Measurements from ENCODE around the gene PGC.

PGC gene

GRCh38 chr6:41697861-41698781 lies 49.1 kb downstream of the PGC start:
- DNase-seq (ENCODE audit: low spot score), result no peak

GRCh38 chr6:41696788-41697187 lies 50.4 kb downstream of the PGC start:
- DNase-seq (ENCODE audit: low spot score), result no peak

- no peak for DNase-seq (ENCODE audit: low spot score)
Observed at GRCh38 chr6:41695825-41696224, 51.4 kb downstream of the PGC start.

- no peak for DNase-seq (ENCODE audit: low spot score)
Observed at GRCh38 chr6:41694815-41695526, 52.2 kb downstream of the PGC start.

- DNase-seq (ENCODE audit: low spot score), result peak; percentile 97
Observed at GRCh38 chr6:41693281-41694240, 53.6 kb downstream of the PGC start.

GRCh38 chr6:41692730-41693129 lies 54.5 kb downstream of the PGC start:
- no peak for DNase-seq (ENCODE audit: low spot score)

GRCh38 chr6:41692080-41692675 lies 55.0 kb downstream of the PGC start:
- no peak for DNase-seq (ENCODE audit: low spot score)

- DNase-seq (ENCODE audit: low spot score), result no peak
Observed at GRCh38 chr6:41691426-41692079, 55.6 kb downstream of the PGC start.

GRCh38 chr6:41690541-41691330 lies 56.5 kb downstream of the PGC start:
- DNase-seq (ENCODE audit: low spot score), result no peak

- DNase-seq (ENCODE audit: low spot score), result no peak
Observed at GRCh38 chr6:41689171-41690008, 57.8 kb downstream of the PGC start.

- no peak for DNase-seq (ENCODE audit: low spot score)
Observed at GRCh38 chr6:41688256-41688965, 58.8 kb downstream of the PGC start.

- no peak for DNase-seq (ENCODE audit: low spot score)
Observed at GRCh38 chr6:41687501-41688175, 59.6 kb downstream of the PGC start.

All from putamen (tissue), 1 donor.